ENCODE data around the gene TTC28.
"Not testable (repeated sequence)": the region's sequence is repeated elsewhere in the genome, so short reads cannot be mapped to it uniquely, and the experiment has no call there.

TTC28 gene

GRCh38 chr22:28091486-28091885 is 588.2 kb downstream of the TTC28 start:
- in situ Hi-C loops (cut with HindIII; ENCODE audit: low sequenced_read_pairs): no loop called here

GRCh38 chr22:28089541-28089940 is 590.1 kb downstream of the TTC28 start:
- in situ Hi-C loops (cut with HindIII; ENCODE audit: low sequenced_read_pairs): not testable (repeated sequence)

- in situ Hi-C loops (cut with HindIII; ENCODE audit: low sequenced_read_pairs): loop anchor here (10.0 kb wide), 2 partner anchors 288 to 758 kb away; no protein-coding TSS in a partner anchor
Observed at GRCh38 chr22:28077166-28077565, 602.5 kb downstream of the TTC28 start.

GRCh38 chr22:28075358-28075981 is 604.2 kb downstream of the TTC28 start:
- in situ Hi-C loops (cut with HindIII; ENCODE audit: low sequenced_read_pairs): loop anchor here (10.0 kb wide), 2 partner anchors 289 to 759 kb away; no protein-coding TSS in a partner anchor

GRCh38 chr22:28074526-28074925 is 605.1 kb downstream of the TTC28 start:
- in situ Hi-C loops (cut with HindIII; ENCODE audit: low sequenced_read_pairs): loop anchor here (10.0 kb wide), 2 partner anchors 290 to 760 kb away; no protein-coding TSS in a partner anchor

GRCh38 chr22:28072066-28072465 is 607.6 kb downstream of the TTC28 start:
- in situ Hi-C loops (cut with HindIII; ENCODE audit: low sequenced_read_pairs): loop anchor here (10.0 kb wide), 2 partner anchors 293 to 763 kb away; no protein-coding TSS in a partner anchor

GRCh38 chr22:28068826-28069225 is 610.8 kb downstream of the TTC28 start:
- in situ Hi-C loops (cut with HindIII; ENCODE audit: low sequenced_read_pairs): no loop called here

- in situ Hi-C loops (cut with HindIII; ENCODE audit: low sequenced_read_pairs): no loop called here
Observed at GRCh38 chr22:28064920-28065319, 614.7 kb downstream of the TTC28 start.

- in situ Hi-C loops (cut with HindIII; ENCODE audit: low sequenced_read_pairs): no loop called here
Observed at GRCh38 chr22:28063656-28064055, 616.0 kb downstream of the TTC28 start.

- in situ Hi-C loops (cut with HindIII; ENCODE audit: low sequenced_read_pairs): not testable (repeated sequence)
Observed at GRCh38 chr22:28060594-28060993, 619.0 kb downstream of the TTC28 start.

- in situ Hi-C loops (cut with HindIII; ENCODE audit: low sequenced_read_pairs): no loop called here
Observed at GRCh38 chr22:28058036-28058435, 621.6 kb downstream of the TTC28 start.

- in situ Hi-C loops (cut with HindIII; ENCODE audit: low sequenced_read_pairs): no loop called here
Observed at GRCh38 chr22:28054819-28055208, 624.8 kb downstream of the TTC28 start.

- in situ Hi-C loops (cut with HindIII; ENCODE audit: low sequenced_read_pairs): no loop called here
Observed at GRCh38 chr22:28053896-28054818, 625.5 kb downstream of the TTC28 start.

- in situ Hi-C loops (cut with HindIII; ENCODE audit: low sequenced_read_pairs): no loop called here
Observed at GRCh38 chr22:28052825-28053269, 626.8 kb downstream of the TTC28 start.

GRCh38 chr22:28051787-28052356 is 627.8 kb downstream of the TTC28 start:
- in situ Hi-C loops (cut with HindIII; ENCODE audit: low sequenced_read_pairs): no loop called here

- in situ Hi-C loops (cut with HindIII; ENCODE audit: low sequenced_read_pairs): no loop called here
Observed at GRCh38 chr22:28051091-28051786, 628.4 kb downstream of the TTC28 start.

GRCh38 chr22:28048529-28048928 is 631.1 kb downstream of the TTC28 start:
- in situ Hi-C loops (cut with HindIII; ENCODE audit: low sequenced_read_pairs): no loop called here

GRCh38 chr22:28047740-28048139 is 631.9 kb downstream of the TTC28 start:
- in situ Hi-C loops (cut with HindIII; ENCODE audit: low sequenced_read_pairs): no loop called here

GRCh38 chr22:28046100-28046499 is 633.5 kb downstream of the TTC28 start:
- in situ Hi-C loops (cut with HindIII; ENCODE audit: low sequenced_read_pairs): no loop called here

- in situ Hi-C loops (cut with HindIII; ENCODE audit: low sequenced_read_pairs): no loop called here
Observed at GRCh38 chr22:28044546-28045173, 635.0 kb downstream of the TTC28 start.
